ENCODE results near the gene PRDM12.
"Not testable (repeated sequence)": the region's sequence is repeated elsewhere in the genome, so short reads cannot be mapped to it uniquely, and the experiment has no call there.

Gene PRDM12

GRCh38 chr9:130665431-130666392 is 1.3 kb downstream of the PRDM12 start:
- no peak for DNase-seq

- DNase-seq = no peak
Observed at GRCh38 chr9:130666393-130667119, 2.2 kb downstream of the PRDM12 start.

GRCh38 chr9:130667120-130667435 is 2.7 kb downstream of the PRDM12 start:
- no peak for DNase-seq

GRCh38 chr9:130668196-130668595 is 3.8 kb downstream of the PRDM12 start:
- no peak for DNase-seq

GRCh38 chr9:130668659-130669058 is 4.3 kb downstream of the PRDM12 start:
- DNase-seq = no peak

GRCh38 chr9:130669965-130670364 is 5.6 kb downstream of the PRDM12 start:
- no peak for DNase-seq

GRCh38 chr9:130670644-130671043 is 6.2 kb downstream of the PRDM12 start:
- no peak for DNase-seq

GRCh38 chr9:130672466-130672865 is 8.1 kb downstream of the PRDM12 start:
- no peak for DNase-seq

- no peak for DNase-seq
Observed at GRCh38 chr9:130672933-130673615, 8.7 kb downstream of the PRDM12 start.

- DNase-seq = no peak
Observed at GRCh38 chr9:130675396-130675795, 11.0 kb downstream of the PRDM12 start.

GRCh38 chr9:130677252-130677651 is 12.9 kb downstream of the PRDM12 start:
- DNase-seq = no peak

- peak; percentile 81 for DNase-seq
Observed at GRCh38 chr9:130680836-130681768, 16.7 kb downstream of the PRDM12 start.

- DNase-seq = no peak
Observed at GRCh38 chr9:130681769-130682420, 17.5 kb downstream of the PRDM12 start.

GRCh38 chr9:130682421-130683121 is 18.2 kb downstream of the PRDM12 start:
- peak; percentile 83 for DNase-seq

GRCh38 chr9:130685104-130685503 is 20.7 kb downstream of the PRDM12 start:
- no peak for DNase-seq

- DNase-seq = not testable (repeated sequence)
Observed at GRCh38 chr9:130685945-130686344, 21.6 kb downstream of the PRDM12 start.

GRCh38 chr9:130687615-130688014 is 23.2 kb downstream of the PRDM12 start:
- DNase-seq = no peak

- no peak for DNase-seq
Observed at GRCh38 chr9:130688072-130688471, 23.7 kb downstream of the PRDM12 start.

- DNase-seq = no peak
Observed at GRCh38 chr9:130689572-130689936, 25.2 kb downstream of the PRDM12 start.

GRCh38 chr9:130689937-130690700 is 25.7 kb downstream of the PRDM12 start:
- peak; percentile 95 for DNase-seq
